Astrocyte (in vitro differentiated cells and primary cell): ENCODE results near the gene JOSD1.

ENCODE experiments used
- CTCF ChIP-seq: IDR thresholded peaks from 2 replicates; pipeline ENCODE4 v1.5.1; 2011; ENCODE audit warnings: low read depth, mild to moderate bottlenecking, inconsistent platforms, low read length, moderate library complexity; ENCODE audit not compliant: insufficient read depth
- EZH2 ChIP-seq: IDR thresholded peaks from 2 replicates; pipeline ENCODE4 v1.6.1; 2012; ENCODE audit warnings: mild to moderate bottlenecking, low read length, inconsistent platforms; ENCODE audit not compliant: insufficient read depth

- TF ChIP-seq CTCF (no peak), EZH2 (no peak)
Measured at GRCh38 chr22:38731703-38732161, 31.0 kb upstream of the JOSD1 start.
